Type B pancreatic cell (in vitro differentiated cells): Measurements from ENCODE around the gene MTG2. TPM values are rescaled to one million over a fixed set of nuclear protein-coding genes. Genes with fewer than 3 reads are reported as not detected.

Experiments
- DNase-seq: peaks from one replicate; pipeline ENCODE4 v3.0.0; 2021; ENCODE audit warnings: mixed read lengths; ENCODE audit not compliant: unreplicated experiment; ENCODE audit errors: extremely low spot score
- H3K27ac Mint-ChIP-seq: 2 replicates; pipeline ENCODE4 v1.8.0; 2021; ENCODE audit warnings: mild to moderate bottlenecking, mixed read lengths
- H3K27me3 Mint-ChIP-seq: 2 replicates; pipeline ENCODE4 v1.8.0; 2021; ENCODE audit warnings: mixed read lengths
- H3K36me3 Mint-ChIP-seq: 2 replicates; pipeline ENCODE4 v1.8.0; 2021; ENCODE audit warnings: mixed read lengths
- H3K4me1 Mint-ChIP-seq: one replicate; pipeline ENCODE4 v1.8.0; 2021; ENCODE audit warnings: mixed read lengths; ENCODE audit not compliant: unreplicated experiment
- H3K4me3 Mint-ChIP-seq: 2 replicates; pipeline ENCODE4 v1.8.0; 2021; ENCODE audit warnings: mild to moderate bottlenecking, mixed read lengths
- H3K9me3 Mint-ChIP-seq: 2 replicates; pipeline ENCODE4 v1.8.0; 2021; ENCODE audit warnings: mixed read lengths
- CTCF ChIP-seq: fragments of 200-600 bp; sonication (generic); conservative IDR thresholded peaks from 2 replicates; pipeline ENCODE4 v1.5.0; 2021; ENCODE audit warnings: antibody characterized with exemption, mild to moderate bottlenecking
- total RNA-seq: library from RNA; stranded (reverse); gene quantifications from 2 replicates; pipeline ENCODE4 v1.2.1, GENCODE V29; 2021; ENCODE audit warnings: low replicate concordance

The MTG2 gene
- total RNA-seq, 1 donor from 2014 or later, result 37.4 TPM

- Mint-ChIP-seq H3K27ac (no peak overlapping the region), H3K9me3 (no peaks in the 10 kb centered on the region), H3K27me3 (no peaks in the 10 kb centered on the region), H3K4me1 (peaks cover 5% of the 10 kb centered on the region), H3K36me3 (no peaks in the 10 kb centered on the region), H3K4me3 (no peak overlapping the region)
- no peak for TF ChIP-seq CTCF
- no peak for DNase-seq
These were observed 22.0 kb upstream of the MTG2 start for GRCh38 chr20:62160876-62161275.

GRCh38 chr20:62161347-62161746 is 21.5 kb upstream of the MTG2 start:
- no peaks in the 10 kb centered on the region for H3K27me3 Mint-ChIP-seq
- TF ChIP-seq CTCF, result no peak
- H3K9me3 Mint-ChIP-seq, result no peaks in the 10 kb centered on the region
- H3K4me1 Mint-ChIP-seq, result no peaks in the 10 kb centered on the region
- peaks cover 2% of the 10 kb centered on the region for H3K36me3 Mint-ChIP-seq
- DNase-seq, result no peak
- no peak overlapping the region for H3K4me3 Mint-ChIP-seq
- no peak overlapping the region for H3K27ac Mint-ChIP-seq

- Mint-ChIP-seq H3K4me3 (no peak overlapping the region), H3K36me3 (peaks cover 3% of the 10 kb centered on the region), H3K4me1 (no peaks in the 10 kb centered on the region), H3K9me3 (no peaks in the 10 kb centered on the region), H3K27me3 (no peaks in the 10 kb centered on the region), H3K27ac (no peak overlapping the region)
- no peak for TF ChIP-seq CTCF
- no peak for DNase-seq
These were observed 19.9 kb upstream of the MTG2 start for GRCh38 chr20:62162765-62163484.

GRCh38 chr20:62163485-62163865 is 19.4 kb upstream of the MTG2 start:
- Mint-ChIP-seq H3K27ac (no peak overlapping the region), H3K27me3 (no peaks in the 10 kb centered on the region), H3K9me3 (no peaks in the 10 kb centered on the region), H3K4me3 (no peak overlapping the region), H3K36me3 (peaks cover 7% of the 10 kb centered on the region), H3K4me1 (no peaks in the 10 kb centered on the region)
- no peak for TF ChIP-seq CTCF
- DNase-seq, result no peak

- no peaks in the 10 kb centered on the region for H3K9me3 Mint-ChIP-seq
- no peak overlapping the region for H3K27ac Mint-ChIP-seq
- peaks cover 7% of the 10 kb centered on the region for H3K36me3 Mint-ChIP-seq
- DNase-seq, result no peak
- H3K27me3 Mint-ChIP-seq, result no peaks in the 10 kb centered on the region
- no peaks in the 10 kb centered on the region for H3K4me1 Mint-ChIP-seq
- no peak overlapping the region for H3K4me3 Mint-ChIP-seq
- no peak for TF ChIP-seq CTCF
These were observed 18.7 kb upstream of the MTG2 start for GRCh38 chr20:62163986-62164762.
